Superior temporal gyrus (tissue), 1 donor: ENCODE data around the gene PIKFYVE.
A peak's percentile ranks its signal among the peaks of the same experiment; 100 is the strongest.
"Not testable (repeated sequence)": the region's sequence is repeated elsewhere in the genome, so short reads cannot be mapped to it uniquely, and the experiment has no call there.

Experiments
- DNase-seq: peaks from one replicate; pipeline ENCODE4 v3.0.0-alpha.2; 2016; ENCODE audit errors: extremely low spot score

The PIKFYVE gene

DNA sequence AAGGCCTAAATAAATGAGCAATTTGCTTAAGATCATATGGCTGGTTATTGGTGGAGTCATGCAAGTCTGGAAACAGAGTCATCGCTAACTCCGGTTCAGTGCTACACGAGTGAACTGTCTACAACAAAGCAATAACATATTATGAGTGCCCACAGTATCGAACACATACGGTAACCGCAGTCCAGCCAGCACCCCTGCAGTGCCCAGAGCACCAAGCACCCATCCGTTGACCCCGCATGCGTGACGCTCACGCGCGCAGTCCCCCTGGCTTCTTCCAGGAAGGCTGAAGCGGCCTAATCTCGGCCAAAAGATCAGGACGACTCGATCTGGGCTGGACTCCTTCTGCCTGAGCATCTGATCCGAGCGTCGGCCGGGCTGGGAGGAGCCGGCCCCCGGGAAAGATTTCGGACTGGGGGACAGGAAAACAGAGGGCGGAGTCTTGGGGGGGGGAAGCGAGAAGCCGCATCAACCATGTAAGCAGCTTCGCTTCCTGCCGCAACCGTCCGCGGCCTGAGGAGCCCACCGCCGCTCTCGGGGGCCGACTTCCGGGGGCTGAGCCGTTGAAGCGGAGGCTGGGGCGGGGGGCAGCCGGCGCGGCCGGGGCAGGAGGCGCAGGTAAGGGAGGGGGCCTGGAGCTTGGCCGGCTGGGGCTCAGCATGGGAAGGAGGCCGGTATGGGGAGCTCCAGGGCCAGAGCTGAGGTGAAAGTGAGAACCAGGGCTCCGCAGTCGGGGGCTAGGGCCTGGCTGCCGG, at the start of gene PIKFYVE:
TSS of gene PIKFYVE (plus strand) at position 455 of the 752 bp plus-strand sequence. CDS start 5,265 bp downstream, outside the sequence.
- DNase-seq = peak; percentile 99

GRCh38 chr2:208221873-208222272, 44.2 kb upstream of the PIKFYVE start:
- not testable (repeated sequence) for DNase-seq

DNA sequence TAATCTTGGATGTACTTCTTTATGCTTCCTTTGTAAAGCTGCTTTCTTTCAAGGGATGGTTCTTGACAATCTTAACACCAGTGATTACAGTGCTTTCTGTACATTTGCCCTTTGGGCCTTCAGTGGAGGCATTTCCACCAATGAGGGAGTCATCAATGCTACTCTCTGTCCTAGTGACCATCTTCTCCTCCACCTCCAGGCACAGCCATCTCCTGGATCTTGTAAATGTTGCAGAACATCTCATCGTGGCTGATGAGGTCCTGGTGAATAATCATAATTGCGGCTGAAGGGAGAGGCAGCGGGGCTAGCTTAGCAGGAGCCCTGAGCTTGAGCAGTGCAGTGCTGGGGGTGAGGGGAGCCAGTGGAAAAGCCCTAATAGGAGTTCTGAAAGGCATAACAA, 43.7 kb upstream of the PIKFYVE start:
- no peak for DNase-seq

DNA sequence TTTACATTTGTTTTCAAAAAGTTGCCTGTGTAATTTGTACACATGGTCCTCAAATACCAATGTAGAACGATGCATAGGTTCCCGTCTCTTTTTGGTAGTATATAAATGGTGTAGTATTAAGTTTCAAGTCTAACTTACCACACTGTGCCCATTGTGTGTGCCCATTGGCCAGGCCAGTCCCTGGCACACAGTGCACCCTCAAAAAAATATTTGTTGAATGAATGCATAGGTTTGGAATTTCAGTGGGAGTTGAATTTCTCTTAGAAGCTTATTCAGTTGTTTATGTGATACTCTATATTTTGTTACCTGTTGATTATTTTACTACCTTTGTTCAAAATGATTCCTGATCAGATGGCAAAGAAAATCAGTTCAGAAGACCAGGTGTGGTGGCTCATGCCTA, 41.3 kb upstream of the PIKFYVE start:
- no peak for DNase-seq

DNA sequence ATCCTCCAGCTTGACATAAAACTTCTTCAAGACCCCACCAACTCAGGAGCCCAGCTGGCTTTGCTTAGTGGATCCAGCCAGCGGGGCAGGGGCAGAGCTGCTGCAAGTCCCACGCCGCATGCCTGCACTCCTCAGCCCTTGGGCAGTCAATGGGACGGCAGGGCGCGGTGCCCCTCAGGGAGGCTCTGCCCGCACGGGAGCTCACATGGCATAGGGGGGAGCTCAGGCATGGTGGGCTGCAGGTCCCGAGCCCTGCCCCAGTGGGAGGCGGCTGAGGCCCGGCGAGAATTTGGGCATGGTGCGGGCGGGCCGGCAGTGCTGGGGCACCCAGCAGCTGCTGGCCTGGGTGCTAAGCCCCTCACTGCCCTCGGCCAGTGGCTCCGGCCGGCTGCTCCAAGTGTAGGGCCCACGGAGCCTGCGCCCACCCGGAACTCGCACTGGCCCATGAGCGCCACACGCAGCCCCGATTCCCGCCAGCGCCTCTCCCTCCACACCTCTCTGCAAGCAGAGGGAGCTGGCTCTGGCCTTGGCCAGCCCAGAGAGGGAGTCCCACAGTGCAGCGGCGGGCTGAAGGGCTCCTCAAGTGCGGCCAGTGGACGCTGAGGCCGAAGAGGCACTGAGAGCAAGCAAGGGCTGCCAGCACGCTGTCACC, 38.3 kb upstream of the PIKFYVE start:
- DNase-seq = no peak

- no peak for DNase-seq
These were observed 37.6 kb upstream of the PIKFYVE start for GRCh38 chr2:208228476-208228875.

DNA sequence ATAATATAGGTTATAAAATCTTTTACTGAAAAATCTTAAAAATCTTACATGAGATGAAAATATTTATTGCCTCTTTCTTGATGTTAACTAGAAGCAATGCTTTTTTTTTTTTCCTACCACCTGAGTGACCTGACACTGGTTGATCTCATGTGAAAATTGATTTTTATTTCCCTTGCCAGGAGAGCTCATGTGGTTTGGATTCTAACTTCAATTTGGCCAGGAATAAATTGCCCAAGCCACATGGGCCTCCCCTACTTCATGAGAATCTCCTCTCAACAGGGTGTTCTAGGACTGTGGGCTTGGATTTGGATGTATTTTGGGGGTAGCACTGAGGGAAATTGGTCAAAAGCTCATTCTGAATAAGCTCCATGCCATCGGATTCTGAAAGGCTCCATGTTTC, 31.3 kb upstream of the PIKFYVE start:
- no peak for DNase-seq

GRCh38 chr2:208235860-208236259, 30.2 kb upstream of the PIKFYVE start:
- DNase-seq = no peak

DNA sequence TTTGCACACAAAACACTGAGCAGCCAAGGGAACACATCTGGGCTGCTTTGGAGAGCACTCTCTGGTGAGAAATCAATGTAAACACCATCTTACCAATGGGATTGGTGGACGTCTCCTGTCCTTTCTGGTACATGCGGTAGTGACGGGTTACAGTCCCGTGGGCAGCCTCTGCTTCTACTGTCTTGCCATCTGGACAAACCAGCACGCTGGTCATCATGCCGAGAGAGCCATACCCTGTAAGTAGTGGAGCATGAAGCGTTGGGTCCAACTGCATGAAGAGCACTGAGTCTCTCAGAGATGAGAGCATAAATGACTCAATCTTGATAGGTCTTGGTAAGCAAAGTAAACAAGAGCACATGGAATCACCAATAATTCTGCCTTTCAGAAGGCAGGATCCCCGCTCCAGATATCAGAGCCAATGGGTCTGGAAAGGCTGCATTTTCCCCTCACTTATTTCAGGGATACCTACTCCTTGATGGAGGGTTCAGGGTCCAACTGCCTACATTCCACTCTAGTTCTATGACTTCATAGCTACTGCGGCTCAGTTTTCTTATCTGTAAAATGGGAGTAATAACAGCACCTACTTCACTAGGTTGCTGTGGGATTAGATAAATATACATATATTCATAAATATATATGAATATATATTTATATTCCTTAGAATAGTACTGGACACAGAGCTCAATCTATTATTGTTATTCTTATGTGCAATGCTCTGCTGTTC, 26.1 kb upstream of the PIKFYVE start:
- no peak for DNase-seq

GRCh38 chr2:208240619-208241209, 25.3 kb upstream of the PIKFYVE start:
- no peak for DNase-seq

GRCh38 chr2:208244422-208244821, 21.6 kb upstream of the PIKFYVE start:
- no peak for DNase-seq

DNA sequence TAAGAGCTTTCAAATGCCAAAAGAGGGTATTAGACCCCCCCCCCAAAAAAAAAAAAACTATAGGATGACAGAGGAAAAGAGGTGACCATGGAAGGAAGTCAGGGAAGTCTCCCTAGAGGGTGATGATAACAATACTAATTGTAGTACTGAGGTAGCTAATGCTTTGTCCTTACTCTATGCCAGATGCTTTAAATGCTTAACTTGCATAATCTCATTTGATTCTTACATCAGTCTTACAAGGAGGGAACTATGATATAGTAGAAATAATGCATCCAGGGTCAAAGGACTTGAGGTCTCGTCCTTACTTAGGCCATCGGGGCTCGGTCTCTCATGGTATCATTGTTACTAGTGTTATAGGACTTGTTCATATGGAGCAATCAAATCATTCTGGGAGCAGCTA, 20.3 kb upstream of the PIKFYVE start:
- no peak for DNase-seq

GRCh38 chr2:208248601-208249000, 17.5 kb upstream of the PIKFYVE start:
- no peak for DNase-seq

- DNase-seq = no peak
These were observed 16.8 kb upstream of the PIKFYVE start for GRCh38 chr2:208249296-208249695.

DNA sequence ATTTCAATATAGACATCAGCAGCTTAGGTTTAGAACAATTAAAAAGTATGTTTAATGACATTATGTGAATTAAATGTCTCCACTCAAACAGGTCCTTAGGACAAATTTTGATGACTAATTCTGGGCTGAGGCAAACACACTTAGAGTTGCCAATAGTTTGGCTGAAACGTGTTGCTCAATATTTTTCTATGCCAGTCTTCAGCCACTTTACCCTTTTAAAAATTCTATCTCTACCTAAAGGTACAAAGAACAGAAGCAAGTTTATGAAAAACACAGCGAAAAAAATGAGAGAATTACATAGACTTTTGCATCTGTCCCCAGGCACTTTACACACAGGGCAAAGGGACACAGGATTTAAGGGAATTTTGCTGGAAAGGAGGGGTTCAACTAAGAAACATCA, 15.7 kb upstream of the PIKFYVE start:
- no peak for DNase-seq

DNA sequence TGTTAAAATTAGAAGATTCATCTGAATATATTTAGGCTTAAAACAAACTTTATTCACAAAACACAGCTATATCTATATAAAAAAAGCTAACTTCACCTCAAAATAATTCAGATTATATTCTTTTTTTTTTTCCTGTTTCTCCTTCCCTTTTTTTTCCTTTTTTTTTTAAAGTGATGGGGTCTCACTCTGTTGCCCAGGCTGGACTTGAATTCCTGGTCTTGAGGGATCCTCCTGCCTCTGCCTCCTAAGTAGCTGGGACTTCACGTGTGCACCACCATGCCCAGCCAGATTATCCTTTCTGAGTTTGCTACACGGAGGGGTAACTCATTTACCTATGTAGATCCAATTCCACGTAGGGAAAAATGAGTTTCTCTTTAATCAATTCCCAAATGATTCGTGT, 15.0 kb upstream of the PIKFYVE start:
- DNase-seq = no peak

DNA sequence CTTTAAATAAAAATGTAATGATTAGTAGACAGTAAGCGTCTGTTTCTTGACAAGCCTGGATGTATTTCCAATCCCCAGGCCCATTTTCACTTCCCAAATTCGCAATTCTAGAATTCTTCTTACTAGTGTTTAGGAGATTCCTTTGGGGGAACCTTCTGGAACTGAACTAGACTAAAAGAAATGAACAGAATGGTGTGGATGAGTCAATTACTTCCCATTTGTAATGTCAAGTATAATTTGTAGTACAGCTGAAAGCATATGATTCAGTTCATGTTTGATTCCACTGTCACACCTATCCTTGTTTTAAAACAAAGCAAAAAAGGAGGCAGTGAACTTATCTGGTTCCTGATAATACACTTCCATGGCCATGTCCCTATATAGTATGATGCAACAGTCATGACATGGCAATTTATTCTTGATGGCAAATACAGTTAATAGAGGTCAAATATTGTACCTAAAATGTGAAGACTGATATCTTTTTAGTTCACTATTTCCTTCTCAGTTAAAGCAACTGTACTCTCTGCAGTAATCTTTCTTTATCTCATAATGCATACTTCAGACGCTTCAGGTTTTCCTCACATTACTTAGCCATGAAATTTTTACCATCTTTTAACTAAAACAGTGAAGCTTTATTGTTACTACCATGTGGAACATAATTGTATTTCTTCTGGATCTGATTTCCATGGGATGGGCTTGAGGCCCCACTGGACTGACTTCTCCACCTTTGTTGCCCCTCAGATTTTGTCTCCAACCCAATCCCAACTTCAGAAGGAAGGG, 13.2 kb upstream of the PIKFYVE start:
- DNase-seq = peak; percentile 26

DNA sequence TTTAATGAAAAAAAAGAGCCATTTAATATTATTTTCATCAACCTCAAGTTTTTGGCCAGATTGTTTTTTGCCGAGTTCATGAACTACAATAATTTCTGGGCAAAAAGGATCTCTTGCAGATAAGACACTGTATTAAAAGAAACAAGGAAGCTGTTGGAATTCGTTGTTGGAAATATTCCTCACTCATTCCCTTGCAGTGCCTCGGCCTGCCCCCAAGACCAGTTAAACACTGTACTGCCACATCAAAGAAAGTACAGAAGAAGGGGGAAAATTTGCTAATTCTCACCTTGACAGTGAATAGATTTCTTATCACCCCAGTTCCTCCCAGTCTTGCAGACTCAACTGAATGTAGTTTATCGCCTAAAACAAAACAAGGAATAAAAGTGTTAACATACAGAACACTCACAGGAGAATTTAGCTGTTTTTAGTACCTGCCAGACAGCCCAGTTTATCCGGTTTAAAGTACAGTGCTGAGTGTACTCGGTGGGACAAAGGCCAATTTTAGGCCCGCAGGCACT, 12.4 kb upstream of the PIKFYVE start:
- peak; percentile 38 for DNase-seq

GRCh38 chr2:208254118-208254870, 11.8 kb upstream of the PIKFYVE start:
- peak; percentile 91 for DNase-seq

DNA sequence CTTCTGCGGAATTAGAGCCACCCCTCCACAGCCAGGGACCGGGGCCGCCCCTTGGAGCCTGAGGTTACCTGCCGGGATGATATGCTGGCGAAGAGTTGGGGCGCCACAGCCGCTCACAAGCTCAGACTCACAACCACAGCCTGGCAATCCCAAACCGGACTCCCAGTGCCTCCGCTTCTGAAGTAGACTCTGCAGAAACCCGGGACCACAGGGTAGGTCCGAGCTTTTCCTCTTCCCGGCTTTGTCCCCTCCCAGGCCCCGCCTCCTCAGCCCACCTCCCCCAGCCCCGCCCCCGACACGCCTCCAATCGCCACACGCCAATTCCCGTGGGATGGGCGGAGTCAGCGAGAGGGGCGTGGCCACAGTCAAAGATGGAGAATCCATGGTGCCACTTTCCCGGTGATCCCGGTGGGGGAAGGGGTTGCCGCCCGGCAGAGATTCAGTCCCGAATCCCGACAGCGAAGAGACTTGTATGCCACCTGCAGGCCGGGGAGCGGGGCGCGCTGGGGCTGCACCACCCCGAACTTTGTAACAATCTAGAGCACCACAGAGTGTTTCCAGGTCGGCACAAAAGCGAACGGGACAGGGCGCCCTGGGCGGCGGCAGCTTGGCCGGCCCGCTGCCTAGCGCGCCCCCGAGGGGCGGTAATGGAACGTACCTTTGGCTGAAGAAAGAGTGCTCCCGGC, 11.0 kb upstream of the PIKFYVE start, which contains the start of gene IDH1:
TSS of gene IDH1 (minus strand) at position 201 of the 686 bp plus-strand sequence. CDS start 3,520 bp downstream, outside the sequence.
- peak; percentile 96 for DNase-seq
